ENCODE measurements around the gene LTBR.
A peak's percentile ranks its signal among the peaks of the same experiment; 100 is the strongest.

LTBR gene

DNA sequence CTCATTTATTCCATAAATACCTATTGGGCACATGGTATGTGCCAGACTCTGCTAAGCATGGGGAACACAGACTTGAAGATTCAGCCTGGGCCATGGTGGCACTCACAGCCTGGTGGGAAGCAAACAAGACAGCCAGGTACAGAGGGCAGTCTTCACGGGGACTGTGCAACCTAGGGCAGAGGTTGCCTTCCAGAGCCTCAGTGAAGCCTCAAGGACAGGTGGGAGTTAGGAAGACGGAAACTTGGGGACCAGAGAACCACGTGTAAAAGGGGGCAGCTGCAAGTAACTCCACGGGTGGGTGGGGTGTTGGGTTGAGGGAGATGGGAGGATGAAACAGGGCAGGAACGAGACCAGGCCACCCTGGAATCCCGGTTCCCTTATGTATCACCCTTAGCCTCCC lies 980 bp upstream of the LTBR start:
- no peak for DNase-seq (ENCODE audit: low read depth in 3 of 3)

DNA sequence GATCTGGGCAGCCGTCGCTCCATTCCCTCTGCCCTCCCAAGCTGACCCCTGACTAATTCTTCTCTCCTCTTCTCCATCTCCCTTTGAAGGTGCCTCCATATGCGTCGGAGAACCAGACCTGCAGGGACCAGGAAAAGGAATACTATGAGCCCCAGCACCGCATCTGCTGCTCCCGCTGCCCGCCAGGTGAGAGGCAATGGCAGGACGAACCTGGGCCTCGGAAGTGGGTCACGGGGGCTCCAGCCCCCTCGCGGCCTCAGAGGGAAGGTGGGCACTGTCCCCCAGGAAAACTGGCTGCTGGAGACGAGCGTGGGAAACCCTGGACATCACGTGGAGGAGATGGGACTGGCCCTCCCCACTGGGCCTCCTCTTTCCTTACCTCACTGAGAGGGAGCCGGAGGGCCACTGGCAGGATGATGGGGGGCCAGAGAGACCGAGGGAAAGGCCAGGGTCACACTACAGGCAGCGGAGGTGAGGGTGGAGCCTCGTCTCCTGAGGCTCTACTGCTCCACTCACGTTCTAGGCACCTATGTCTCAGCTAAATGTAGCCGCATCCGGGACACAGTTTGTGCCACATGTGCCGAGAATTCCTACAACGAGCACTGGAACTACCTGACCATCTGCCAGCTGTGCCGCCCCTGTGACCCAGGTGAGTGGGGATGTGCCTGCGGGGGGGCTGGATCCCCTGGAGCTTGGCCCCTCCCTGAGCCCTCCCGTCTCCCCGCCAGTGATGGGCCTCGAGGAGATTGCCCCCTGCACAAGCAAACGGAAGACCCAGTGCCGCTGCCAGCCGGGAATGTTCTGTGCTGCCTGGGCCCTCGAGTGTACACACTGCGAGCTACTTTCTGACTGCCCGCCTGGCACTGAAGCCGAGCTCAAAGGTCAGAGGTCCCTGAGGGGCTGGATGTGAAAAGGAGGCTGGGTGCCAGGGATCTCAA lies 806 bp downstream of the LTBR start:
- DNase-seq (ENCODE audit: low read depth in 3 of 3): no peak

DNA sequence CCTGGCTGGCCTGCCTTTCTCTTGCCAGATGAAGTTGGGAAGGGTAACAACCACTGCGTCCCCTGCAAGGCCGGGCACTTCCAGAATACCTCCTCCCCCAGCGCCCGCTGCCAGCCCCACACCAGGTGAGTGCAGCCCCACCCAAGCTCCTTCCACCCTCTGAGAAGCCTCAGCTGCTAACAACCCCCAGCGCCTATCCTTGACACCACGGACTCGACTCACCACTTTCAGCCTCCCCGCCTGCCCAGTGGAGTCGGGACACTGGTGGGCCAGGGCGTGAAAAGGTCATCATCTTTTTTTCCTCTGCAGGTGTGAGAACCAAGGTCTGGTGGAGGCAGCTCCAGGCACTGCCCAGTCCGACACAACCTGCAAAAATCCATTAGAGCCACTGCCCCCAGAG lies 2.1 kb downstream of the LTBR start:
- DNase-seq (ENCODE audit: low read depth in 3 of 3): no peak

DNA sequence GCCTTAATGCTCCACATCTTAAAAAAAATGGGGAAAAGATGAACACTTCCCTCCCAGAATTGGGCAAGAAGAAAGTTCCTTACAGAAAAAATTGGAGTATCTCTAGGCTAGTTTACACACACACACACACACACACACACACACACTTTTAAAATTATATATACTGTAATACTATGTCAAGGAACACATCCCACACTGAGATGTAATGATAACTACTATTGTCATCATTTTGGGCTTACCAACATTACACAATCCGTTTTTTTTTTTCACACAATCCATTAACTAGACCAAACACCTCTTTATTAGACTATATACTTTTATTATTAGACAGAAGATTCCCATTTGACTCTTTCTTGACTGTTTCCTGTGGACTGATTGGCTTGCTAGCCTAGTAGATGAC lies 2.5 kb downstream of the LTBR start:
- no peak for DNase-seq (ENCODE audit: low read depth in 3 of 3)

DNA sequence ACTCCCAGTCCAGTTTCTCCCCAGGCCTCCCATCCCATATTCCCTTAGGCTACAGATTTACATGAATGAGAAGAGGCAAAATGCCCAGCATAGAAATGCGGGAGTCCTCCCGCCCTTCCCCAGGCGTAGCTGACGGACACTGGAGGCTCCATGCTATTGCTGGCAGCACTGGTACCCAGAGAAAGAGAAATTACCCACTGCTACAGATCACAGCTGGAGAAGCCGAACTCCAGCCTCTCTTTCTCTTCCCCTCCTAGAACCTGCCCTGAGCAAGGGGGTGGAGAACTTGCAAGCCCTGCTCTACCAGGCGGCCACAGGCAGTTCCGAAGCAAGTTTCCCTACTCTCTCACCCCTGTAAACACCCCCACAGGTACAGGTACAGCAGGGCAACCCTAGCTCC lies 3.6 kb downstream of the LTBR start:
- DNase-seq (ENCODE audit: low read depth in 3 of 3): no peak

DNA sequence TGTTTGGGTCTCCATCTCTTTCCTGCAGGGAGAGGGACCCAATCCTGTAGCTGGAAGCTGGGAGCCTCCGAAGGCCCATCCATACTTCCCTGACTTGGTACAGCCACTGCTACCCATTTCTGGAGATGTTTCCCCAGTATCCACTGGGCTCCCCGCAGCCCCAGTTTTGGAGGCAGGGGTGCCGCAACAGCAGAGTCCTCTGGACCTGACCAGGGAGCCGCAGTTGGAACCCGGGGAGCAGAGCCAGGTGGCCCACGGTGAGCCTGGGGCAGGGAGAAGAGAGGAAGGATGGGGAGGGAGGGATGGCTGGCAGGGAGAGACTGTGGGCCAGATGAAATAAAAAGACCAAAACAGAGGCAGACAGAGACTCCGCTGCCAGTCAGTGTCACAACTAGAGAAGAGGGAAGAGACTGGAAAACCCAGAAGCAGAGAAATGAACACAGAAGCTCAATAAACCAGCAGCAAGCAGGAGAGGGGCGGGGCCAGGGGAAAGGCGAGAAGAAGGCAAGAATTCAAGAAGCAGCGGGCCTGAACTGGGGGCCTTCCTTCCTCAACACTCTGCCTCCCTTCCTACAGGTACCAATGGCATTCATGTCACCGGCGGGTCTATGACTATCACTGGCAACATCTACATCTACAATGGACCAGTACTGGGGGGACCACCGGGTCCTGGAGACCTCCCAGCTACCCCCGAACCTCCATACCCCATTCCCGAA lies 6.3 kb downstream of the LTBR start:
- no peak for DNase-seq (ENCODE audit: low read depth in 3 of 3)

DNA sequence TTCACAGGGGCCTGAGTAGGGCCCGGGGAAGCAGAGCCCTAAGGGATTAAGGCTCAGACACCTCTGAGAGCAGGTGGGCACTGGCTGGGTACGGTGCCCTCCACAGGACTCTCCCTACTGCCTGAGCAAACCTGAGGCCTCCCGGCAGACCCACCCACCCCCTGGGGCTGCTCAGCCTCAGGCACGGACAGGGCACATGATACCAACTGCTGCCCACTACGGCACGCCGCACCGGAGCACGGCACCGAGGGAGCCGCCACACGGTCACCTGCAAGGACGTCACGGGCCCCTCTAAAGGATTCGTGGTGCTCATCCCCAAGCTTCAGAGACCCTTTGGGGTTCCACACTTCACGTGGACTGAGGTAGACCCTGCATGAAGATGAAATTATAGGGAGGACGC lies 7.1 kb downstream of the LTBR start:
- no peak for DNase-seq (ENCODE audit: low read depth in 3 of 3)

DNA sequence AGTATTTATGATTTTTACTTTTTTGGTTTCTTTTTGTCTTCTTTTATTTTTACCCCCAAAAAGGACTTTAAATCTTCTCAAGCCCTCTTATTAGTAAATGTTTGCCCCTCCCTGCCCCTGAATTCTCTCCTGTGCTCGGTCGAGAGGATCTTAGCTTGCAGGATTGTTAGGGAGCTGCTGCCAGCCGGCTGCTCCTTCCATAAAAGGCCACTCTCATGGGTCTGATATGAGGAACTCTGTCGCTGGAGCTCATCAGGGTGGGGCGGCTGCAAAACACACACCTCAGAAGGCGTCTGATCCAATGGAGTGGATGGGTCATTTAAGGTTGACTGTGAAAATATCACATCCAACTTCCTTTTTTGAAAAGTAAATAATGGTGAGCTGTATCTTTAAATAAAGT lies 8.5 kb downstream of the LTBR start:
- DNase-seq (ENCODE audit: low read depth in 3 of 3): no peak

DNA sequence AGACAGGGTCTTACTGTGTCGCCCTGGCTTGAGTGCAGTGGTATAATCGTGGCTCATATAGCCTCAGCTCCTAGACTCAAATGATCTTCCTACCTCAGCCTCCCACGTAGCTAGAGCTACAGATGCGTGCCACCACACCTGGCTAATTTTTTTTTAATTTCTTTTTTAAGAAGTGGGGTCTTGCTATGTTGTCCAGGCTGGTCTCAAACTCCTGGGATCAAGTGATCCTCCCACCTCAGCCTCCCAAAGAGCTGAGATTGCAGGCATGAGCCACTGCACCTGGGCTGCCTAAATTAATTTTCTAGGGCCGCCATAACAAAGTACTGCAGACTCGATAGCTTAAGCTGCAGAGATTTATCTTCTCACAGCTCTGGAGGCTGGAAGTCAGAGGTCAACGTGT lies 9.1 kb downstream of the LTBR start:
- DNase-seq (ENCODE audit: low read depth in 3 of 3): no peak

DNA sequence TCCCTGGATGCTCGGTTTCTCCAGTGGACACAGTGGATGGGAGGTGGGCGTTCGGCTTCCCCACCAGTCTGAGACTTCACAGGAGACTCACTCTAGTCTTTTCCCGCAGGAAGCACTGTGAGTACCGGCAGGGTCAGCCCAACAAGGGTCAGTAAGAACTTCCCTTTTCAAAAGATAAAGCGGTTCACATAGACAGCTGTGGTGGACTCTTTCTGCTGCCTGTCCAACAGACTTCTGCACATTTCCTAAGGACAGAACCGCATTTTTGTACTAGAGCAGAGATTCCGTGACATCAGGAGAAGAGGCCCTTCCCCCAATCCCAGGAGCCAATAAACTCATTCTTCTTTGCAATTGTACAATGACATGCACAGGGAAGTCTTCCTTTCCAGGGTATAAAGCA lies 10.4 kb downstream of the LTBR start:
- no peak for DNase-seq (ENCODE audit: low read depth in 3 of 3)

DNA sequence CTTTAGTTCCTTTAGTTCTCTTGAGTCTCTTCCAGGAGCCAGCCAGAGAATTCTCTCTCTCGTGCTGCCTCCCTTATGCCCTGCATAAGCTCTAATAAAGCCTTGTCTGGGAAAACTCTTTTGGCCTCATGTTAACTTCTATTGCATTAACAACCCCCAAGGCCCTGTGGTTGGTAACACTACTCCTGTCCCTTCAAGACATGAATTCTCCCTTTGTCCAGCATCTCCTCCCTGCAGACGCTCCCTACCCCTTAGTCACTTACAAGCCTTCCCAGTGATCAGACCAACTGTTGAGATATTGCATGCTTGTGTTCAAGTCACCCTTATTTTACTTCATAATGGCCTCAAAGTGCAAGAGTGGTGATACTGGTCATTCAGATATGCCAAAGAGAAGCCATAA lies 12.1 kb downstream of the LTBR start:
- no peak for DNase-seq (ENCODE audit: low read depth in 3 of 3)

DNA sequence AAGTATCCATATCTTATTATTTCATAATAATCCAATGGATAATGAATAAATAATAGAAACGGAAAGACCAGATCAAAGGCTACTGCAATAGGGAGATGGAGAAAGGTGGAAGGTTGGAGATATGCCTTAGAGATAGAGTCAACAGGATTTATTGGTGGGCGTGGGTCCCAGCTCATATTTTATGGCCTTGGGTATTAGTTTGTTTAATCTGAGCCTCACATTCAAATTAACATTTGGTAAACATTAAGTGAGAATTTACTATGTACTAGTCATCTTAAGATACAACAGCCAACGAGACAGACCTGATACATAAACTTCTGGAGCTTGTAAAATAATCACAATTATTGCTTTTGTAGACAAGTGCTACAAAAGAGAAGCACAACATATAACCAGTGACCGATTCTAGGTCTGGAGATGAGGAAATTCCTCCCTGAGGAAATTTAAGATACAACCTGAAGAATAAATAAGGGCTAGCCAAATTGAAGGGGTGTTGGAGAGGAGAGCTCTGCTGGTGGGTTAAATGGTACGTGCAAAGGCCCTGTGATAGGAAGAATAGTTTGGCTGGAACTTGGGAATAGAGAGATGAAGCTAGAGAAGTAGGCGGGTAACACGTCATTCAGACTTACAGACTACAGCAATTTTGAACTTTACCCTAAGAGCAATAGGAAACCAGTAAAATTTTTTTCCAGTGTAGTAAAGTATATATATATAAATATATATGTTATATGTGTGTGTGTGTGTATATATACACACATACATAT lies 16.1 kb downstream of the LTBR start:
- DNase-seq (ENCODE audit: low read depth in 3 of 3): no peak

DNA sequence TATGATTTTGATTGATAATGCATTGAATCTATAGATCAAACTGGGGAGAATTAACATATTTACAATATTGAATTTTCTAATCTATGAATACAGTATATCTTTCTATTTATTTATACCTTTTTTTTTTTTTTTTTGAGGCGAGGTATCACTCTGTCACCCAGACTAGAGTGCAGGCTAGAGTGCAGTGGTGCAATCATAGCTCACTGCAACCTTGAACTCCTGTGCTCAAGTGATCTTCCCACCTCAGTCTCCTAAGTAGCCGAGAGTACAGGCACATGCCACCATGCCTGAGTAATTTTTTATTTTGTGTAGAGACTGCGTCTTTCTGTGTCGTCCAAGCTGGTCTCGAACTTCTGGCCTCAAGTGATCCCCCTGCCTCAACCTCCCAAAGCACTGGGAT lies 20.4 kb downstream of the LTBR start:
- DNase-seq (ENCODE audit: low read depth in 3 of 3): no peak

DNA sequence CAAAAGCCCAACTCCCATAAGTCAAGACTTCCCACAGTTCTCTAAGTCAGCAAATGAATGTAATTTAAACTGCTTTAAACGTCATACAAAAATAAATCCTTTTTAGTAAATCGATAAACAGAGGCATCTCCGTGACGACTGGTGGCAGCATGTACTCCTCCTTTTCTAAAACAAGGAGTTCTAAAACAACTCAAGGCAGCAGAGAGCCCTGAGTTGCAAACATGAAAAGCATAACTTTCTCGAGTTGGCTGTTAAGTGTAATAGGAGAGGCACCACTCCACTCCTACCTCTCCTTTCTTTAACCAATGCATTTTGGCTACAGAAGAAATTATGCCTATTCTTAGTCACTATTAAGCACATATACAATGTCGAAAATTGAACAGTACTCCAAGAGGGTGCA lies 22.0 kb downstream of the LTBR start:
- no peak for DNase-seq (ENCODE audit: low read depth in 3 of 3)

DNA sequence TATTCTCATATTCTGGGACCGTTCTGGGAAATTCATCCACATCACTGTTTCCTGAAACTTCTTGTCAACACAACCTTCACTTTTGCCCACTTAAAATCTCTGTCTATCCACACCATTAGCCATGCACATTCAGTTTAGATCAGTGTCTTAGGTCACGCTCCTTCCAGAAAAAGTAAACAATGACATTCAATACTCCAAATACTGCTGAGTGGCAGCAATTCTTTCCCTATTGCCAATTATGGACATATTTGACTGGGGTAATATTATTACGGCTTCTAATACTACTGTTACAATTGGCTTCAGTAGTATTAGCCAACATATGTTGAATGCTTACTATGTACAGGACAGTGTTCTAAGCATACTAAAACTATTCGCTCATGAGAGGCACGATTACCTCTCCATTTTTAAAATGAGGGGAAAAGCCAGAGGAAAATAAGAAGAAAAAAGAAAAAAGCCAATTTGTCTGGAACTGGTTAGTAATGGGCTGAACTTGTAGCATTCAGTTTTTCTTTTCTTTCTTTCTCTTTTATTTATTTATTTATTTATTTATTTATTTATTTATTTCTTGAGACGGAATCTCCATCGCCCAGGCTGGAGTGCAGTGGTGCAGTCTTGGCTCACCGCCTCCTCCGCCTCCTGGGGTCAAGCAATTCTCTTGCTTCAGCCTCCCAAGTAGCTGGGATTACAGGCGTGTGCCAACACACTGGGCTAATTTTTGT lies 23.4 kb downstream of the LTBR start:
- DNase-seq (ENCODE audit: low read depth in 3 of 3): no peak

DNA sequence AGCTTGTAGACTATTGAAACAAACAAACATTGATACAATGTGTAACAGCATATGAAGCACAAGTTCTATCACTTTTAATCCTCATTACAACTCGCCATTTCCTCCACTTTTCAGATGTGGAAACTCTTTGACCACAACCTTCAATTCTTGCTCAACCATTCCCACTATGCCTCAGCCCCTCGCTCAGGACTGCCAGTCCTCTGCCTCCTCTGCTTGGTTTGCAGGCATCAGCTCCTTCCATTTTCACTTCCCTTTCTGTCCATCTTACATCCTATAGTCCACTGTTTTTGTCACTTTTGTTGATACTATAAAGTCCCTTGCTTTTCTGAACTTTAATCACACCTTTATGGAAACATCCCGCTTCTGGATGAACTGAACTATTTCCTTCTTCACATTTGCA lies 32.6 kb downstream of the LTBR start:
- DNase-seq (ENCODE audit: low read depth in 3 of 3): no peak

DNA sequence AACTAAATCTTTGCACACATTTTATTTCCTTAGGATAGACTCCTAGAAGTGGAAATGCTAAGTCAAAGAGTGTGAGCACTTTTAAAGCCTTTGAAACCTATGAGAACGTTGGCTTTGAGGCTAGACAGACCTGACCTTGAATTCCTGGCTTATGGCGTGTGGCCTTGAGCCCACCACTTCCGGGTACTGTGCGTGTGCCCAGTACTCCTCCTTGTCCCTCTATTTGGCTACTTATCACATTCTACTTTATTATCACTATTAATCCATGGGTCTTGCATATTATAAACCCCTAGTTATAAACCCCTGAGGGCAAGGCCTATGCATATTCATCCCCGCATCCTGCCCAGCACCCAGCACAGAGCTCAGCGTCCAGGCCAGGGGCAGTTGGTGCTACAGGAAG lies 34.8 kb downstream of the LTBR start:
- no peak for DNase-seq (ENCODE audit: low read depth in 3 of 3)

DNA sequence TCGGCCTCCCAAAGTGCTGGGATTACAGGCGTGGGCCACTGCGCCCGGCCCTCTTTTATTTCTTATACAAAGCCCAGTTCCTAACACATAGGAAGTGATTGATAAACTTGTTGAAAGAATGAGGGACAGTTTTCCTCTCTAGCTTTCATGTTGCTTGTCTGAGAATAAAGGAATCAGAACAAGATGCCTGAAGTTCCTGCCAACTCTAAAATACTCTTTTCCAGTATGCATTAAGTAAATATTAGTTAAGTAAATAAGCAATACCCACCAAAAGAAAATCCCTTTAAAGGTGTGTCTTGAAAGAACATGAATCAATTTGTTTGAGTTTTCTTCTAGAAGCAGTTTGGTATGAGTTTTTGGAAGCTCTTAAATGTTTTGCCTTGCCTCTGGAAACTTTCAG lies 36.4 kb downstream of the LTBR start:
- no peak for DNase-seq (ENCODE audit: low read depth in 3 of 3)

DNA sequence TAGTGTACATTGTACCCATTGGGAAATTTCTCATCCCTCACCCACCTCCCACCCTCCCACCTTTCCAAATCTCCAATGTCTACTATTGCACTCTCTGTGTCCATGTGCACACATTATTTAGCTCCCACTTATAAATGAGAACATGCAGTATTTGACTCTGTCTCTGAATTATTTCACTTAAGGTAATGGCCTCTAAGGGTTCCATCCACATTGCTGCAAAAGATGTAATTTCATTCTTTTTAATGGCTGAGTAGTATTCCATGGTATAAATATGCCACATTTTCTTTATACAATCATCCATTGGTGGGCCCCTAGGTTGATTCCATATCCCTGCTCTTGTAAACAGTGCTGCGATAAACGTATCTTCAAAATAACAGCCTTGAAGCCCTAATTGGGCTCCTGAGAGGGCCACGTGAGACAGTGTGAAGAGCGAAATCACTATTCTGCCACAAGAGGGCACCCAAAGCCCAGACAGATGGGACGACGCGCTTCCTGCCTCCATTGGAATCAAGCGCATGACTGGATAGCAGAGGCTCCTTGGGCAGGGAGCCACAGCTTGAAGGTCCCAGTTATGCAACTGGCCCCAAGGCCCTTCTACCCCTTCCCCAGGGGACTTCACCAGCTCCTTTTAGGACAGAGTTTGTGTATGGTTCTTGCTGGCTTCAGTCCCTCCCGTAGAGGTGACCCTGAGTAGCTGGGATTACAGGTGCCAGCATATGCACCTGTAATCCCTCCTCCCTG lies 39.5 kb downstream of the LTBR start:
- peak in 2 of 3 experiments; percentile 50 to 63 for DNase-seq (ENCODE audit: low read depth in 3 of 3)

DNA sequence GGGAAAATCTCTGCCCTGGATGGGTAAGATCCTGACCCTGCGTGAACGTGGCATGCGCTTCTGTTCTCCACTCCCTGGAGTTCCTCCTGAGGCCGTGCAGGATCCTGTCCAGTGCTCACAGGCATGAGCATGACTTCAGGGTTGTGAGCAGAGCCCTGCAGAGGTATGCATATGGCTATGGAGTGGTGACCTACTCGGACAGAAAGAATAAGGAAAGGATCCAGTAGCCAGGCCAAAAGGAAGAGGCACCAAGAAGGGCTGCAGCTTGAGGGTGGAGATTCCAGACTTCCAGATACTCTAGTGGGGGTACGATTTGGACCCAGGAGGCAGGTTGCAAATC lies 40.0 kb downstream of the LTBR start:
- DNase-seq (ENCODE audit: low read depth in 3 of 3): no peak

DNA sequence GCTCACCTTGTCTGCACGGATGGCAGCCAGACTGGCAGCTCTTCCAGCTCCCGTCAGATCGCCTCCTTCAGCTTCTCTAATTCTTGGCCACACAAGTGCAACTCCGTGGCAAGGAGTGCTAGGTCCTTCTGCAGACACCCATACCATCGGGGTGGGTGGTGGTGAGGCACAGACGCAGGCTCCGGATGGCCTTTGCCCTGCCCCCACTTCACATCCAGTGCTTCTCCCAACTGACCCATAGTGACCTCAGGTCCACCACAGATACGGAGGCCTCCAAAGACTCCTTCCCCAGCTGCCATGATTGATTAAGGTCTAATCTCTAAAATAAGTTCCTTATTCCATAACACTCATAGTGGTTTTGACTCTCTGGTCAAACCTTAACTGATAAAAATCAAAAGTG lies 40.9 kb downstream of the LTBR start:
- no peak for DNase-seq (ENCODE audit: low read depth in 3 of 3)

Measured in stimulated activated CD4-positive, alpha-beta T cell treated with anti-CD3 and anti-CD28 coated beads, TNF-alpha, amount 100 ng/mL, for 4 hours (primary cell).